H9 (cell line): ENCODE measurements around the gene ASCC3. TPM values are rescaled to one million over a fixed set of nuclear protein-coding genes. Genes with fewer than 3 reads are reported as not detected.

Experiments used
- DNase-seq: peaks from one replicate; pipeline ENCODE4 v3.0.0-alpha.2; 2017
- H2AFZ ChIP-seq: one replicate; pipeline ENCODE4 v1.6.1; 2013; ENCODE audit warnings: mild to moderate bottlenecking, low read length, control low read depth, moderate library complexity
- H2AK5ac ChIP-seq: 2 replicates; pipeline ENCODE4 v1.6.1; 2013; ENCODE audit warnings: low read length, control low read depth, mixed read lengths; ENCODE audit not compliant: insufficient read length
- H2BK120ac ChIP-seq: one replicate; pipeline ENCODE4 v1.6.1; 2013; ENCODE audit warnings: low read depth, mild to moderate bottlenecking, low read length, control low read depth, inconsistent platforms; ENCODE audit not compliant: poor library complexity, severe bottlenecking
- H2BK12ac ChIP-seq: 2 replicates; pipeline ENCODE4 v1.6.1; 2013; ENCODE audit warnings: low read length, control low read depth, mixed read lengths, low read depth; ENCODE audit not compliant: insufficient read length
- H2BK15ac ChIP-seq: 2 replicates; pipeline ENCODE4 v1.6.1; 2013; ENCODE audit warnings: low read depth, low read length, control low read depth
- H2BK20ac ChIP-seq: one replicate; pipeline ENCODE4 v1.6.1; 2013; ENCODE audit warnings: low read depth, mild to moderate bottlenecking, low read length, control low read depth, inconsistent platforms; ENCODE audit not compliant: poor library complexity, severe bottlenecking
- H2BK5ac ChIP-seq: 2 replicates; pipeline ENCODE4 v1.6.1; 2013; ENCODE audit warnings: low read length, control low read depth, mixed read lengths; ENCODE audit not compliant: insufficient read length
- H3K14ac ChIP-seq: 2 replicates; pipeline ENCODE4 v1.6.1; 2013; ENCODE audit warnings: low read length, control low read depth; ENCODE audit not compliant: insufficient read depth
- H3K18ac ChIP-seq: 2 replicates; pipeline ENCODE4 v1.6.1; 2013; ENCODE audit warnings: low read depth, mild to moderate bottlenecking, mixed read lengths, low read length, control low read depth; ENCODE audit not compliant: insufficient read length
- H3K23ac ChIP-seq: 2 replicates; pipeline ENCODE4 v1.6.1; 2013; ENCODE audit warnings: low read length, control low read depth, mixed read lengths, low read depth; ENCODE audit not compliant: insufficient read length
- H3K23me2 ChIP-seq: 2 replicates; pipeline ENCODE4 v1.6.1; 2013; ENCODE audit warnings: low read depth, mild to moderate bottlenecking, mixed read lengths, low read length, control low read depth; ENCODE audit not compliant: insufficient read length, poor library complexity, severe bottlenecking
- H3K27ac ChIP-seq: 2 replicates; pipeline ENCODE4 v1.5.1; 2013; ENCODE audit warnings: low read length, control low read depth, mixed read lengths, low read depth; ENCODE audit not compliant: insufficient read length
- H3K27me3 ChIP-seq: 2 replicates; pipeline ENCODE4 v1.6.1; 2013; ENCODE audit warnings: low read length, control low read depth, inconsistent platforms; ENCODE audit not compliant: insufficient read depth
- H3K4ac ChIP-seq: 2 replicates; pipeline ENCODE4 v1.6.1; 2013; ENCODE audit warnings: low read depth, mild to moderate bottlenecking, control low read depth, inconsistent platforms, low read length, moderate library complexity
- H3K4me1 ChIP-seq: 2 replicates; pipeline ENCODE4 v1.6.1; 2013; ENCODE audit warnings: low read length, control low read depth, inconsistent platforms; ENCODE audit not compliant: insufficient read depth
- H3K4me2 ChIP-seq: 2 replicates; pipeline ENCODE4 v1.6.1; 2013; ENCODE audit warnings: low read length, control low read depth, mixed read lengths; ENCODE audit not compliant: insufficient read length, insufficient read depth
- H3K56ac ChIP-seq: 2 replicates; pipeline ENCODE4 v1.6.1; 2013; ENCODE audit warnings: low read depth, mild to moderate bottlenecking, mixed read lengths, low read length, control low read depth; ENCODE audit not compliant: insufficient read length
- H3K79me1 ChIP-seq: 2 replicates; pipeline ENCODE4 v1.6.1; 2013; ENCODE audit warnings: low read depth, mild to moderate bottlenecking, moderate library complexity, low read length, control low read depth, inconsistent platforms; ENCODE audit not compliant: insufficient read depth, poor library complexity, severe bottlenecking
- H3K79me2 ChIP-seq: 2 replicates; pipeline ENCODE4 v1.6.1; 2013; ENCODE audit warnings: low read length, control low read depth, inconsistent platforms; ENCODE audit not compliant: insufficient read depth
- H3K9ac ChIP-seq: 2 replicates; pipeline ENCODE4 v1.6.1; 2013; ENCODE audit warnings: low read length, control low read depth, mixed read lengths; ENCODE audit not compliant: insufficient read length; ENCODE audit errors: extremely low read depth
- H3K9me3 ChIP-seq: one replicate; pipeline ENCODE4 v1.6.1; 2013; ENCODE audit warnings: low read depth, low read length, inconsistent platforms; ENCODE audit not compliant: control insufficient read depth
- H3T11ph ChIP-seq: one replicate; pipeline ENCODE4 v1.6.1; 2013; ENCODE audit warnings: mild to moderate bottlenecking, low read length, control low read depth, inconsistent platforms
- H4K20me1 ChIP-seq: one replicate; pipeline ENCODE4 v1.6.1; 2013; ENCODE audit not compliant: control insufficient read depth, insufficient read length, insufficient read depth
- H4K5ac ChIP-seq: 2 replicates; pipeline ENCODE4 v1.6.1; 2013; ENCODE audit warnings: low read depth, mild to moderate bottlenecking, mixed read lengths, low read length, control low read depth; ENCODE audit not compliant: insufficient read length
- H4K8ac ChIP-seq: replicated peaks from 2 replicates; pipeline ENCODE4 v1.6.1; 2013; ENCODE audit warnings: low read length, control low read depth, mixed read lengths, low read depth; ENCODE audit not compliant: insufficient read length
- H4K91ac ChIP-seq: 2 replicates; pipeline ENCODE4 v1.6.1; 2013; ENCODE audit warnings: low read depth, mild to moderate bottlenecking, moderate library complexity, mixed read lengths, low read length, control low read depth; ENCODE audit not compliant: insufficient read length
- H3K27ac Mint-ChIP-seq, 3 experiments: 2 replicates in 2 of 3; 3 replicates in 1 of 3; pipeline ENCODE4 v1.8.0; 2020 to 2021; ENCODE audit warnings: mixed read lengths in 3 of 3, mild to moderate bottlenecking in 1 of 3, moderate library complexity in 1 of 3
- H3K27me3 Mint-ChIP-seq: 2 replicates; pipeline ENCODE4 v1.8.0; 2021; ENCODE audit warnings: low read depth, mild to moderate bottlenecking, moderate library complexity, mixed read lengths
- H3K36me3 Mint-ChIP-seq, 3 experiments: 2 replicates in 2 of 3; 3 replicates in 1 of 3; pipeline ENCODE4 v1.8.0; 2020 to 2021; ENCODE audit warnings: low read depth in 3 of 3, mixed read lengths in 3 of 3; ENCODE audit not compliant: insufficient read depth in 1 of 3
- H3K4me1 Mint-ChIP-seq, 2 experiments: 2 replicates each; pipeline ENCODE4 v1.8.0; 2020; ENCODE audit warnings: mixed read lengths in 2 of 2
- H3K4me3 Mint-ChIP-seq, 2 experiments: 2 replicates in 1 of 2; 3 replicates in 1 of 2; pipeline ENCODE4 v1.8.0; 2020 to 2021; ENCODE audit warnings: mild to moderate bottlenecking in 2 of 2, mixed read lengths in 2 of 2, moderate library complexity in 1 of 2
- H3K9me3 Mint-ChIP-seq, 2 experiments: 2 replicates in 1 of 2; 3 replicates in 1 of 2; pipeline ENCODE4 v1.8.0; 2020; ENCODE audit warnings: mild to moderate bottlenecking in 2 of 2, mixed read lengths in 2 of 2, moderate library complexity in 1 of 2
- CTCF ChIP-seq: fragments of 200-600 bp; sonication (generic); conservative IDR thresholded peaks from 3 replicates; pipeline ENCODE4 v1.8.0; 2021; ENCODE audit warnings: antibody characterized with exemption, mild to moderate bottlenecking
- WGBS: extraction: QIAGEN DNeasy Blood & Tissue Kit; methylation state at CpG from one replicate; pipeline ENCODE4 v1.1.7; 2013; ENCODE audit warnings: missing lambda C conversion rate, low lambda C conversion rate, mixed read lengths; ENCODE audit not compliant: insufficient read length; ENCODE audit errors: extremely low coverage; 5-methylcytosine and 5-hydroxymethylcytosine counted together
- total RNA-seq: library from RNA; stranded (reverse); gene quantifications from 2 replicates; pipeline ENCODE4 v1.2.1, GENCODE V29; 2021

The ASCC3 gene
- total RNA-seq, 1 experiment from 2014 or later: 63.8 TPM

- Histone ChIP-seq H3K4ac (no peak overlapping the region), H3K4me1 (no peaks in the 10 kb centered on the region), H3K79me1 (no peaks in the 10 kb centered on the region), H3K18ac (no peak overlapping the region), H4K5ac (no peak overlapping the region), H2BK20ac (no peak overlapping the region), H3K9ac (no peak overlapping the region), H2BK12ac (no peak overlapping the region), H3K27ac (no peak overlapping the region), H2BK120ac (no peak overlapping the region), H3K9me3 (peaks cover 18% of the 10 kb centered on the region), H3K23ac (no peak overlapping the region), H2AFZ (no peak overlapping the region), H3K23me2 (no peaks in the 10 kb centered on the region), H4K8ac (no peak overlapping the region), H2BK15ac (no peak overlapping the region), H3K4me2 (no peak overlapping the region), H2AK5ac (no peak overlapping the region), H4K91ac (no peak overlapping the region), H2BK5ac (no peak overlapping the region), H3T11ph (no peak overlapping the region), H3K79me2 (no peaks in the 10 kb centered on the region), H3K27me3 (no peaks in the 10 kb centered on the region), H4K20me1 (no peaks in the 10 kb centered on the region), H3K14ac (no peak overlapping the region), H3K56ac (no peak overlapping the region)
- Mint-ChIP-seq H3K36me3 (peaks cover 15 to 27% (median 18%) of the 10 kb centered on the region in 3 experiments), H3K27ac (no peak overlapping the region), H3K9me3 (peaks cover 31% of the 10 kb centered on the region in 2 experiments), H3K4me1 (peaks cover 3 to 5% of the 10 kb centered on the region in 2 experiments), H3K27me3 (no peaks in the 10 kb centered on the region; the same call in 1 of the 2 replicates), H3K4me3 (no peak overlapping the region)
- TF ChIP-seq CTCF: no peak
- no CpG with 5 or more reads among the region's 4 CpGs for WGBS
- no peak for DNase-seq
These were observed 16.5 kb upstream of the ASCC3 start for GRCh38 chr6:100897671-100898070.
